Esophagus squamous epithelium (tissue), 4 donors: ENCODE data around the gene CA11.

Experiments
- CTCF ChIP-seq, 6 experiments: fragments of 450-650 bp in 4 of 6; fragments of 200-600 bp in 2 of 6; sonication (generic) in 2 of 6; IDR thresholded peaks; one replicate each; pipeline ENCODE4 v1.5.1; 2016 to 2019; ENCODE audit warnings: antibody characterized with exemption in 6 of 6, mild to moderate bottlenecking in 4 of 6, moderate library complexity in 4 of 6
- POLR2A ChIP-seq, 4 donors: fragments of 450-650 bp; IDR thresholded peaks; one replicate each; pipeline ENCODE4 v1.6.1; 2017; ENCODE audit warnings: antibody characterized with exemption in 4 of 4, mild to moderate bottlenecking in 4 of 4, moderate library complexity in 3 of 4

GRCh38 chr19:48624067-48624594 lies 21.9 kb downstream of the CA11 start:
- TF ChIP-seq CTCF (IDR thresholded peaks at IDR 0.05) (peak in 1 of 6 experiments; percentile 20), POLR2A (IDR thresholded peaks at IDR 0.05) (no peak)
